DND-41 (cell line): ENCODE measurements around the gene C8B.

Source experiments
- ATAC-seq: fragments of 200-7000 bp; cut with Tn5 transposase; 3 replicates; pipeline ENCODE4 v1.9.1; 2021; ENCODE audit warnings: low read depth; ENCODE audit not compliant: insufficient read depth
- DNase-seq: peaks from one replicate; pipeline ENCODE4 v3.0.0-alpha.2; 2020
- H2AFZ ChIP-seq: 2 replicates; pipeline ENCODE4 v1.6.0; 2012; ENCODE audit warnings: low read depth, low read length
- H3K27ac ChIP-seq: 2 replicates; pipeline ENCODE4 v1.5.1; 2012; ENCODE audit warnings: low read length, inconsistent platforms
- H3K27me3 ChIP-seq: fragments of 200-600 bp; sonication (generic); 2 replicates; pipeline ENCODE4 v1.6.0; 2012; ENCODE audit warnings: low read length, mild to moderate bottlenecking, inconsistent platforms; ENCODE audit not compliant: insufficient read depth, poor library complexity
- H3K36me3 ChIP-seq: 2 replicates; pipeline ENCODE4 v1.5.1; 2012; ENCODE audit warnings: low read length, inconsistent platforms; ENCODE audit not compliant: insufficient read depth
- H3K4me1 ChIP-seq: 2 replicates; pipeline ENCODE4 v1.5.1; 2012; ENCODE audit warnings: mild to moderate bottlenecking, low read length; ENCODE audit not compliant: insufficient read depth
- H3K4me2 ChIP-seq: 2 replicates; pipeline ENCODE4 v1.6.0; 2012; ENCODE audit warnings: mild to moderate bottlenecking, moderate library complexity, low read length, inconsistent platforms; ENCODE audit not compliant: insufficient read depth
- H3K4me3 ChIP-seq, 2 experiments: fragments of 200-600 bp in 1 of 2; shearing (Covaris generic) in 1 of 2; 2 replicates each; pipeline ENCODE4 v1.5.1; 2012 to 2016; ENCODE audit warnings: inconsistent platforms in 2 of 2, low read length in 2 of 2, mild to moderate bottlenecking in 2 of 2, low read depth in 1 of 2, moderate library complexity in 1 of 2
- H3K79me2 ChIP-seq: 2 replicates; pipeline ENCODE4 v1.6.0; 2012; ENCODE audit warnings: low read length, inconsistent platforms; ENCODE audit not compliant: insufficient read depth
- H3K9ac ChIP-seq: 2 replicates; pipeline ENCODE4 v1.6.0; 2012; ENCODE audit warnings: low read depth, mild to moderate bottlenecking, inconsistent platforms, low read length, moderate library complexity
- H3K9me3 ChIP-seq: 2 replicates; pipeline ENCODE4 v1.5.1; 2012; ENCODE audit warnings: low read length, moderate library complexity, mild to moderate bottlenecking, inconsistent platforms; ENCODE audit not compliant: insufficient read depth, severe bottlenecking
- H4K20me1 ChIP-seq: 2 replicates; pipeline ENCODE4 v1.6.0; 2012; ENCODE audit warnings: low read length; ENCODE audit not compliant: insufficient read depth
- EZH2 ChIP-seq: IDR thresholded peaks from 3 replicates; pipeline ENCODE4 v1.6.1; 2012; ENCODE audit warnings: borderline replicate concordance, low read depth, mild to moderate bottlenecking, moderate library complexity, low read length, inconsistent platforms; ENCODE audit not compliant: severe bottlenecking
- TF ChIP-seq, protein P1 (sequence below): IDR thresholded peaks from 2 replicates; pipeline ENCODE4 v1.5.1; 2012; ENCODE audit warnings: borderline replicate concordance, low read length, moderate library complexity, mild to moderate bottlenecking; ENCODE audit not compliant: poor library complexity, severe bottlenecking; ENCODE audit errors: extremely low read depth

Gene C8B

DNA sequence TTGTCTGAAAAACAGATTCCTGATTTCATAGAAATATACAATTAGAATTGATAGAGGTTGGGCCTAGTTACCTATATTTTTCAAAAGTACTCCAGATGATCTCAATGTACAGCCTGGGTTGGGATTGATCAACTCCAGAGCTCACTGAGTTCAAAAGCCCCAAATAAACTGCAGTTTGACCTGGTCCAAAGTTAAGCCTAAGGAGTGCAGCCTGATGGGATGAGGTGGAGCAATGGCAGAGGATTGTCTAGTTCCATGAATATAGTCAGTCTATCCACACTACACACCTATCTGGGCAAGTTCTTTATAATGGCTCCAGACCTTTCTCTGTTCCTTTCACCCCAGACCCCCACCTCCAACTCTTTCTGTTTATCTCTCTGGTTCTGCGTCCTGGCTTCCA, 62.0 kb downstream of the C8B start:
- TF ChIP-seq EZH2: no peak
- TF ChIP-seq, protein P1, sequence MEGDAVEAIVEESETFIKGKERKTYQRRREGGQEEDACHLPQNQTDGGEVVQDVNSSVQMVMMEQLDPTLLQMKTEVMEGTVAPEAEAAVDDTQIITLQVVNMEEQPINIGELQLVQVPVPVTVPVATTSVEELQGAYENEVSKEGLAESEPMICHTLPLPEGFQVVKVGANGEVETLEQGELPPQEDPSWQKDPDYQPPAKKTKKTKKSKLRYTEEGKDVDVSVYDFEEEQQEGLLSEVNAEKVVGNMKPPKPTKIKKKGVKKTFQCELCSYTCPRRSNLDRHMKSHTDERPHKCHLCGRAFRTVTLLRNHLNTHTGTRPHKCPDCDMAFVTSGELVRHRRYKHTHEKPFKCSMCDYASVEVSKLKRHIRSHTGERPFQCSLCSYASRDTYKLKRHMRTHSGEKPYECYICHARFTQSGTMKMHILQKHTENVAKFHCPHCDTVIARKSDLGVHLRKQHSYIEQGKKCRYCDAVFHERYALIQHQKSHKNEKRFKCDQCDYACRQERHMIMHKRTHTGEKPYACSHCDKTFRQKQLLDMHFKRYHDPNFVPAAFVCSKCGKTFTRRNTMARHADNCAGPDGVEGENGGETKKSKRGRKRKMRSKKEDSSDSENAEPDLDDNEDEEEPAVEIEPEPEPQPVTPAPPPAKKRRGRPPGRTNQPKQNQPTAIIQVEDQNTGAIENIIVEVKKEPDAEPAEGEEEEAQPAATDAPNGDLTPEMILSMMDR: no peak
- no peaks in the 10 kb centered on the region for H3K79me2 ChIP-seq
- ATAC-seq: no peak

DNA sequence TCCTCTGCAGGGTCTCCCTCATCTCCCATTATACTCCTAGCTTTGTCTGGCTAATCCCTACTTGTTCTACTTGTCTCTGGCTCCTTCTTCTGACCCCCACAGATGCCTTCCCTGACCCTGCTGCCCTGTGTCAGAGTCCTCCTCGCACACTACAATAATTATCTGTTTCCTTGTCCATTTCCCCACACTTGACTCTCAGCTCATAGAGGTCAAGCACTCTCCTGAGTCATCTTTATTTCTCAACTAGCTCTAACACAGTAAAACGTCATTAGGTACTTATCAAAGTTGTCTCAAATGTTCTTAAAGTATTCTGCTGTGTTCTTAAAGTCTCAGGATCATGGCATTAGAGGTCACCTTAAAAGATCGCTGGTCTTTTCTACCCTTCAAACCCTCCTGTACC, 64.1 kb downstream of the C8B start:
- Histone ChIP-seq H2AFZ (no peak overlapping the region), H3K4me2 (no peak overlapping the region), H3K36me3 (no peaks in the 10 kb centered on the region), H3K4me1 (no peaks in the 10 kb centered on the region), H3K9ac (no peak overlapping the region), H3K79me2 (no peaks in the 10 kb centered on the region), H3K4me3 (no peak overlapping the region), H3K27ac (no peak overlapping the region), H4K20me1 (no peaks in the 10 kb centered on the region), H3K27me3 (no peaks in the 10 kb centered on the region), H3K9me3 (no peaks in the 10 kb centered on the region)
- TF ChIP-seq, protein P1: no peak
- TF ChIP-seq EZH2: no peak
- ATAC-seq (no peak), DNase-seq (no peak)

More for the DNA sequence above, 62.0 kb downstream of the C8B start:
- Histone ChIP-seq H3K9ac (no peak overlapping the region), H2AFZ (no peak overlapping the region), H3K27me3 (no peaks in the 10 kb centered on the region), H3K27ac (no peak overlapping the region), H4K20me1 (no peaks in the 10 kb centered on the region), H3K4me2 (no peak overlapping the region), H3K36me3 (no peaks in the 10 kb centered on the region), H3K4me3 (no peak overlapping the region), H3K4me1 (no peaks in the 10 kb centered on the region), H3K9me3 (no peaks in the 10 kb centered on the region)
- no peak for DNase-seq

DNA sequence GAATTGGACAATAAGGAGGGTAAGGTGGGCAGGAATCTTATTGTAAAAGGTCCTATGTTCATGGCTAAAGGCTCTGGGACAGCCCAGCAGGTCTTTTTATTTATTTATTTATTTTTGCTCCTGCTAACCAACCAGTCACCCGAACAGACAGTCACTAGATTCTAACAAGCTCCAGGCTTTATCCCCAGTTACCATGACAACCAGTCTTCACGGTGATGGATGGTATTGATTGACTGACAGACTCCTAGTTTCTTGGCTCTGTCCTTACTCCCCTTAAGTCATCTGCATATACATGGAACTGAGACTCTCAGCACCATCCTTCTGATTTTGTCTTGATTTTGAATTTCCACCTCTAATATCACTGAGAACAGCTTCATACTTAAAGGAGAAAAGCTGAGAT, 66.9 kb downstream of the C8B start:
- H3K4me1 ChIP-seq: no peaks in the 10 kb centered on the region
- TF ChIP-seq, protein P1: no peak
- no peak for TF ChIP-seq EZH2

DNA sequence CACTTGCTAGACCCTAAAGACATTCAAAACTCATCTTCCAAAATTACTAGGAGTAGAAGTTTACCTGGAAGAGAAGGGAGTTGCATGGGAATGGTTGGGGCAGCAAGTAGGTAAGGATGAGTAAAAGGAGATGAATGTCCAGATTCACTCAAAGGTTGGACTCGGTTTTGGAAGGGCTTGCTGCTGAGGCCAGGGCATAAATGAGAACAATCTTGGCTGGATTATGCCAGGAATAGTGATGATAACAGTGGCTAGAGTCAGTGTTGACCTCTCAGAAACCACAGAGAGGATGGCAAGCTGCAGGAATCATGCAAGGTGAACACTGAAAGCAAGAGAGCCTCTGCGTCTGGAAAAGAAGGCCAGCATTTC, 67.8 kb downstream of the C8B start:
- ATAC-seq: no peak
- Histone ChIP-seq H3K9me3 (no peaks in the 10 kb centered on the region), H3K27ac (no peak overlapping the region), H3K4me2 (no peak overlapping the region), H2AFZ (no peak overlapping the region), H4K20me1 (no peaks in the 10 kb centered on the region), H3K27me3 (no peaks in the 10 kb centered on the region), H3K36me3 (no peaks in the 10 kb centered on the region), H3K9ac (no peak overlapping the region), H3K79me2 (no peaks in the 10 kb centered on the region), H3K4me1 (no peaks in the 10 kb centered on the region), H3K4me3 (no peak overlapping the region)
- TF ChIP-seq EZH2: no peak
- TF ChIP-seq, protein P1: no peak
- DNase-seq: no peak

More for the DNA sequence above, 66.9 kb downstream of the C8B start:
- no peak overlapping the region for H3K27ac ChIP-seq
- H3K4me2 ChIP-seq: no peak overlapping the region
- no peaks in the 10 kb centered on the region for H3K79me2 ChIP-seq
- H3K36me3 ChIP-seq: no peaks in the 10 kb centered on the region
- H2AFZ ChIP-seq: no peak overlapping the region
- no peaks in the 10 kb centered on the region for H3K27me3 ChIP-seq
- DNase-seq (no peak), ATAC-seq (no peak)
- no peaks in the 10 kb centered on the region for H4K20me1 ChIP-seq
- H3K4me3 ChIP-seq: no peak overlapping the region
- no peak overlapping the region for H3K9ac ChIP-seq
- H3K9me3 ChIP-seq: no peaks in the 10 kb centered on the region
